Activated CD8-positive, alpha-beta memory T cell treated with anti-CD3 and anti-CD28 coated beads for 36 hours (primary cell): ENCODE results near the gene CXorf38. TPM values are rescaled to one million over a fixed set of nuclear protein-coding genes. Genes with fewer than 3 reads are reported as not detected.

Source experiments
- CTCF ChIA-PET: fragments of 350-600 bp; sonication (Branson Sonifier 250); formaldehyde crosslinking; loops from one replicate; lab custom pipeline; 2021; ENCODE audit warnings: antibody characterized with exemption; lab: Charles Lee
- POLR2A ChIA-PET: fragments of 350-600 bp; sonication (Branson Sonifier 250); formaldehyde crosslinking; loops from one replicate; lab custom pipeline; 2021; ENCODE audit warnings: antibody characterized with exemption; lab: Charles Lee
- total RNA-seq, 2 experiments: library from RNA; stranded (reverse); gene quantifications; one replicate each; pipeline ENCODE4 v1.2.3, GENCODE V29; 2021

CXorf38 gene
- 10 to 100 TPM; 15.8 to 15.9 TPM for total RNA-seq

GRCh38 chrX:40647307-40648197, at the start of gene CXorf38:
Gene CXorf38, minus strand, starts transcription at chrX:40647561. Its CDS starts 41 bp downstream, at chrX:40647520.
- POLR2A ChIA-PET = interaction anchor here (1.2 kb wide), 1 partner anchor 67 kb away, joined by 4 read pairs; the partner anchor contains the start of gene ATP6AP2
- CTCF ChIA-PET = interaction anchor here (1.2 to 2.1 kb wide), 2 partner anchors 103 to 147 kb away, joined by 5 to 6 read pairs; no protein-coding TSS in a partner anchor

- ChIA-PET CTCF (interaction anchor here (0.8 kb wide), 1 partner anchor 19 kb away, joined by 3 read pairs; no protein-coding TSS in a partner anchor), POLR2A (no interaction called here)
These were observed 47.4 kb upstream of the CXorf38 start for GRCh38 chrX:40694802-40695201.

- POLR2A ChIA-PET = no interaction called here
- CTCF ChIA-PET = no interaction called here
These were observed 41.6 kb upstream of the CXorf38 start for GRCh38 chrX:40688929-40689328.

- ChIA-PET POLR2A (no interaction called here), CTCF (no interaction called here)
These were observed 39.8 kb upstream of the CXorf38 start for GRCh38 chrX:40687169-40687568.

- CTCF ChIA-PET = no interaction called here
- POLR2A ChIA-PET = no interaction called here
These were observed 38.1 kb upstream of the CXorf38 start for GRCh38 chrX:40685362-40685918.

GRCh38 chrX:40684092-40684491, 36.7 kb upstream of the CXorf38 start:
- ChIA-PET POLR2A (no interaction called here), CTCF (no interaction called here)

- POLR2A ChIA-PET = no interaction called here
- CTCF ChIA-PET = no interaction called here
These were observed 35.9 kb upstream of the CXorf38 start for GRCh38 chrX:40683245-40683644.

- ChIA-PET POLR2A (no interaction called here), CTCF (no interaction called here)
These were observed 23.8 kb upstream of the CXorf38 start for GRCh38 chrX:40671126-40671525.

GRCh38 chrX:40663880-40664630, 16.7 kb upstream of the CXorf38 start:
- POLR2A ChIA-PET = no interaction called here
- CTCF ChIA-PET = no interaction called here

- ChIA-PET CTCF (no interaction called here), POLR2A (no interaction called here)
These were observed 15.8 kb upstream of the CXorf38 start for GRCh38 chrX:40663078-40663740.

GRCh38 chrX:40661489-40661888, 14.1 kb upstream of the CXorf38 start:
- ChIA-PET CTCF (no interaction called here), POLR2A (no interaction called here)

GRCh38 chrX:40660381-40660780, 13.0 kb upstream of the CXorf38 start:
- CTCF ChIA-PET = no interaction called here
- POLR2A ChIA-PET = no interaction called here

- ChIA-PET CTCF (interaction anchor here (1.5 to 3.7 kb wide), 2 partner anchors 109 to 141 kb away, joined by 4 to 23 read pairs; no protein-coding TSS in a partner anchor), POLR2A (no interaction called here)
These were observed 6.2 kb upstream of the CXorf38 start for GRCh38 chrX:40653535-40653934.

GRCh38 chrX:40652664-40653063, 5.3 kb upstream of the CXorf38 start:
- ChIA-PET POLR2A (no interaction called here), CTCF (interaction anchor here (1.5 to 3.7 kb wide), 2 partner anchors 108 to 142 kb away, joined by 4 to 23 read pairs; no protein-coding TSS in a partner anchor)

GRCh38 chrX:40651620-40652223, 4.4 kb upstream of the CXorf38 start:
- POLR2A ChIA-PET = no interaction called here

GRCh38 chrX:40646489-40647306, 663 bp downstream of the CXorf38 start:
- POLR2A ChIA-PET = interaction anchor here (0.6 to 1.2 kb wide), 3 partner anchors 19 to 1240 kb away, joined by 3 to 7 read pairs (median 4); partner anchors contain the start of gene ATP6AP2
- CTCF ChIA-PET = interaction anchor here (2.1 kb wide), 1 partner anchor 103 kb away, joined by 5 read pairs; no protein-coding TSS in a partner anchor

More at GRCh38 chrX:40651620-40652223, 4.4 kb upstream of the CXorf38 start:
- CTCF ChIA-PET = interaction anchor here (0.5 to 3.7 kb wide), 2 partner anchors 143 to 411 kb away, joined by 3 to 23 read pairs; no protein-coding TSS in a partner anchor

- POLR2A ChIA-PET = interaction anchor here (0.9 kb wide), 1 partner anchor 91 kb away, joined by 3 read pairs; the partner anchor contains the start of gene MED14
- CTCF ChIA-PET = no interaction called here
These were observed 2.5 kb downstream of the CXorf38 start for GRCh38 chrX:40644821-40645358.
